ENCODE results near the gene FKBP5.
"Not testable (repeated sequence)": the region's sequence is repeated elsewhere in the genome, so short reads cannot be mapped to it uniquely, and the experiment has no call there.

Gene FKBP5

GRCh38 chr6:35544769-35545361, 143.8 kb downstream of the FKBP5 start:
- Mint-ChIP-seq H3K4me1 (ENCODE audit: low read depth) (peaks cover 2% of the 10 kb centered on the region), H3K36me3 (ENCODE audit: low read depth) (peaks cover 2% of the 10 kb centered on the region), H3K9me3 (peaks cover 3% of the 10 kb centered on the region), H3K27ac (no peak overlapping the region), H3K27me3 (ENCODE audit: low read depth) (peaks cover 4% of the 10 kb centered on the region), H3K4me3 (no peak overlapping the region)
- DNase-seq (ENCODE audit: low spot score) = no peak

- Mint-ChIP-seq H3K27me3 (ENCODE audit: low read depth) (peaks cover 4% of the 10 kb centered on the region), H3K27ac (no peak overlapping the region), H3K36me3 (ENCODE audit: low read depth) (no peaks in the 10 kb centered on the region), H3K9me3 (no peaks in the 10 kb centered on the region), H3K4me3 (no peak overlapping the region), H3K4me1 (ENCODE audit: low read depth) (peaks cover 2% of the 10 kb centered on the region)
- no peak for DNase-seq (ENCODE audit: low spot score)
These were observed 145.1 kb downstream of the FKBP5 start for GRCh38 chr6:35543459-35544193.

DNA sequence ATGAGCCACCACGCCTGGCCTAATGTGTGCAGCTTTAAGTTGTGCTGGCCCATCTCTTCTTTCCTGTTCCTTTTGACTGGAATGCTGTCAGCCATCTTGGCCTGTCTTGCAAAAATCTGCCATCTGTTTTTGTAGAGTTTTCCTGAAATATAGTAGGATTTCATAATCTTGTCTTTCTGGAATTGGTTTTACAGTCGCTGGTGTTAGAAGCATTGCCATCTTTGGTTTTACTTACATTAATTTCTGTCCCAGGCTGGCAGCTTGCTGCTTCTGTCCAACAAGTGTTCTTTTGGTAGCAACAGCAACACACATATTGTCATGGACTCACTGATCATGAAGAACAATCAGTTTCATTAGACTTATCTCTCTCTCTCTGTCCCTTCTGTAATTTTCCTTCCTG, 146.9 kb downstream of the FKBP5 start:
- Mint-ChIP-seq H3K4me1 (ENCODE audit: low read depth) (peaks cover 2% of the 10 kb centered on the region), H3K27ac (no peak overlapping the region), H3K4me3 (no peak overlapping the region), H3K36me3 (ENCODE audit: low read depth) (no peaks in the 10 kb centered on the region), H3K27me3 (ENCODE audit: low read depth) (peaks cover 4% of the 10 kb centered on the region), H3K9me3 (no peaks in the 10 kb centered on the region)
- no peak for DNase-seq (ENCODE audit: low spot score)

DNA sequence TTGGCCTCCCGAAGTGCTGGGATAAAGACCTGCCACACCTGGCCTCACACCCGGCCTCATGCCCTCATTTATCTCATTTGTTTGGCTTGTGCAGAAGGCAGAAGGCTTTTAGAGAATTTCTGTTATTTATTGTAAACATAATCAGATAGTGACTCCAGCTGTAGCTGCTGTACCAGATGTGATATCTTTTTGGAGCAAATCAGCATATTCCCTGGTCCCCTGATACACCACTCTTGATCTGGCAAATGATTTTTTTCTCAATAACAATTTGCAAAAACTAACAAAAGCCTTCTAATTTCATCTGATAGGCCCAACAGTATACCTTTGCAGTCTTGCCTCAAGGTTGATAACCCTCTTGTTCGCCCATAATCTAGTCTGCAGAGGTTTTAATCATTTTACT, 149.5 kb downstream of the FKBP5 start:
- H3K36me3 Mint-ChIP-seq (ENCODE audit: low read depth) = no peaks in the 10 kb centered on the region
- H3K4me3 Mint-ChIP-seq = no peak overlapping the region
- peaks cover 5% of the 10 kb centered on the region for H3K4me1 Mint-ChIP-seq (ENCODE audit: low read depth)
- DNase-seq (ENCODE audit: low spot score) = no peak
- no peaks in the 10 kb centered on the region for H3K9me3 Mint-ChIP-seq
- H3K27ac Mint-ChIP-seq = no peak overlapping the region
- H3K27me3 Mint-ChIP-seq (ENCODE audit: low read depth) = peaks cover 10% of the 10 kb centered on the region

DNA sequence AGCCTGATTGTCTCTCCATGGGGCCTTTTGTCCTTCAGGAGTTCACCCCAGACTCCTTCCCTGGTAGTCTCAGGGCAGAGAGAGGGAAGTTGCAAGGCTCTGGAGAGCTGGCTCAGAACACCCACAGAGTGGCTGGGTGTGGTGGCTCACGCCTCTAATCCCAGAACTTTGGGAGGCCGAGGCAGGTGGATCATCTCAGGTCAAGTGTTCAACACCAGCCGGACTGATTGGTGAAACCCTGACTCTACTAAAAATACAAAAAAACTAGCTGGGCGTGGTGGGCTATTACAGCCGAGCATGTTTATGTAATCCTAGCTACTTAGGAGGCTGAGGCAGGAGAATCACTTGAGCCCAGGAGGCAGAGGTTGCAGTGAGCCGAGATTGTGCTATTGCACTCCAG, 152.9 kb downstream of the FKBP5 start:
- H3K36me3 Mint-ChIP-seq (ENCODE audit: low read depth); H3K4me1 Mint-ChIP-seq (ENCODE audit: low read depth); DNase-seq (ENCODE audit: low spot score); H3K4me3 Mint-ChIP-seq; H3K9me3 Mint-ChIP-seq; H3K27ac Mint-ChIP-seq: not testable (repeated sequence)
- H3K27me3 Mint-ChIP-seq (ENCODE audit: low read depth) = peaks cover 18% of the 10 kb centered on the region

DNA sequence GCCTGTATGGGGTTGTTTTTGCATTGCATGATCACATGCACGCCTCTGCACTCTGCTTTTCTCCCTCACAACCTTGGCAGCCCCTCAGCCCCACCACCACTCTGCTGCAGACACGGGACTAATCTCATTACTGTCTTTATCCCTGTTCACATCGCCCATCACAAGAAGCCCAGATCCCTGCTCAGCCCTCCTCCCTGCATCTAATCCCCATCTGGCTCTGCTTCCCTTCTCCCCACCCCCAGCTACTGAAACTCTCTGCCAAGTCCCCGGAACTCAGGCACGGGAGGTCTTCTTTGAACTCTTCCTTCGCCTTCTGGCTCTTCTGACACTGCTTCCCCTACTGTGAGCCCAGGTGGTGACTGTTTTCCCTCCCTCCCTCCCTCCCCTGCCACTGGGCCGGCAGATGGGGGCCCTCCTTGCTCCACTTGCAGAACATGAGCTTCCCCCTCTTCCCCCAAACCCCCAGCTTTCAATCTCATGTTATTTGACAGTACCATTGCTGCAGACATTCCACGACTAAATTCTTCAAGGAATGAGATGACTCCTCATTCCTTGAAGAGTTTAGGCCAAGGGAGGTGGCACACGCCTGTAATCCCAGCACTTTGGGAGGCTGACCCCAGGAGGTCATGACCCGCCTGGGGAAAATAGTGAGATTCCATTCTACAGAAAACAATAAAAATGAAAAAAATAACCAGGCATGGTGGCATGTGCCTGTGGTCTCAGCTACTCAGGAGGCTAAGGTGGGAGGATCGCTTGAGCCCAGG, 154.1 kb downstream of the FKBP5 start:
- no peak for DNase-seq (ENCODE audit: low spot score)
- Mint-ChIP-seq H3K27me3 (ENCODE audit: low read depth) (peaks cover 14% of the 10 kb centered on the region), H3K36me3 (ENCODE audit: low read depth) (no peaks in the 10 kb centered on the region), H3K27ac (no peak overlapping the region), H3K9me3 (no peaks in the 10 kb centered on the region), H3K4me1 (ENCODE audit: low read depth) (peaks cover 3% of the 10 kb centered on the region), H3K4me3 (no peak overlapping the region)

- peaks cover 3% of the 10 kb centered on the region for H3K4me1 Mint-ChIP-seq (ENCODE audit: low read depth)
- H3K4me3 Mint-ChIP-seq = no peak overlapping the region
- no peaks in the 10 kb centered on the region for H3K36me3 Mint-ChIP-seq (ENCODE audit: low read depth)
- peaks cover 14% of the 10 kb centered on the region for H3K27me3 Mint-ChIP-seq (ENCODE audit: low read depth)
- no peak for DNase-seq (ENCODE audit: low spot score)
- no peak overlapping the region for H3K27ac Mint-ChIP-seq
- no peaks in the 10 kb centered on the region for H3K9me3 Mint-ChIP-seq
These were observed 154.7 kb downstream of the FKBP5 start for GRCh38 chr6:35533981-35534380.

- peaks cover 19% of the 10 kb centered on the region for H3K27me3 Mint-ChIP-seq (ENCODE audit: low read depth)
- H3K27ac Mint-ChIP-seq = no peak overlapping the region
- H3K4me3 Mint-ChIP-seq = no peak overlapping the region
- peaks cover 3% of the 10 kb centered on the region for H3K4me1 Mint-ChIP-seq (ENCODE audit: low read depth)
- no peaks in the 10 kb centered on the region for H3K9me3 Mint-ChIP-seq
- no peak for DNase-seq (ENCODE audit: low spot score)
- H3K36me3 Mint-ChIP-seq (ENCODE audit: low read depth) = no peaks in the 10 kb centered on the region
These were observed 156.6 kb downstream of the FKBP5 start for GRCh38 chr6:35532126-35532525.

DNA sequence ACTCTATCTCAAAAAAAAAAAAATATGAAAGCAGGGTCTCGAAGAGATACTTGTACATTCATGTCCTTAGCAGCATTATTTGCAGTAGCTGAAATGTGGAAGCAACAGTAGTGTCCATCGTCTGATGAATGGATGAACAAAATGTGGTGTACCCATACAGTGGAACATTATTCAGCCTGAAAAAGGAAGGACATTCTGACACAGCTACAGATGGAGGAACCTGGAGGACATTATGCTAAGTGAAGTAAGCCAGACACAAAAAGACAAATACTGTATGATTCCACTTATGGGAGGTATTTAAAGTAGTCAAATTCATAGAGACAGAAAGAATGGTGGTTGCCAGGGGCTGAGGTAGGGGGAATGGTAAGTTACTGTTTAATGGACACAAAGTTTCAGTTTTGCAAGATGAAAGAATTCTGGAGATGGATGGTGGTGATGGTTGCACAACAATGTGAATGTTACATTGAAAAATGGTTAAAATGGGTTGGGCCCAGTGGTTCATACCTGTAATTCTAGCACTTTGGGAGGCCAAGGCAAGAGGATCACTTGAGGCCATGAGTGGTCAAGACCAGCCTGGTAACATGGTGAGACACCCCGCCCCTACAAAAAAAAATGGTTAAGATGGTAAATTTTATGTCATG, 164.2 kb downstream of the FKBP5 start:
- no peak for DNase-seq (ENCODE audit: low spot score)
- Mint-ChIP-seq H3K36me3 (ENCODE audit: low read depth) (no peaks in the 10 kb centered on the region), H3K4me1 (ENCODE audit: low read depth) (peaks cover 12% of the 10 kb centered on the region), H3K9me3 (no peaks in the 10 kb centered on the region), H3K27ac (peak overlapping the region; percentile 12), H3K4me3 (no peak overlapping the region), H3K27me3 (ENCODE audit: low read depth) (peaks cover 11% of the 10 kb centered on the region)

Data from T-helper 2 cell treated with Interferon-gamma antibody and Interleukin-4, amounts not matched to agents 5 μg/mL and 100 μg/mL, for 36 hours (primary cell).